HCT116 (cell line): Measurements from ENCODE around the gene GSG1L. TPM values are rescaled to one million over a fixed set of nuclear protein-coding genes. Genes with fewer than 3 reads are reported as not detected.

Source experiments
- ATAC-seq: fragments of 200-7000 bp; cut with Tn5 transposase; 2 replicates; pipeline ENCODE4 v1.9.1; 2020; ENCODE audit warnings: mild to moderate bottlenecking, moderate library complexity
- BruUV-seq: library from RNA; stranded (reverse); fragments of 400-500 nt; replicated peaks from 2 replicates; lab custom pipeline; 2021; lab: Mats Ljungman, UMichigan
- CTCF ChIA-PET: fragments of 300-600 bp; sonication (Branson Sonifier 250); formaldehyde crosslinking; loops from one replicate; lab custom pipeline; 2021; ENCODE audit warnings: antibody characterized with exemption; lab: Charles Lee
- POLR2A ChIA-PET: fragments of 300-600, 350-600 bp; sonication (Branson Sonifier 250); formaldehyde crosslinking; loops from one replicate; lab custom pipeline; 2021; ENCODE audit warnings: antibody characterized with exemption; lab: Charles Lee
- RAD21 ChIA-PET, 2 experiments: fragments of 300-600 bp; sonication (Branson Sonifier 250); formaldehyde crosslinking; loops; one replicate each; lab custom pipeline; 2023; ENCODE audit warnings: low total read pairs in 2 of 2; ENCODE audit not compliant: uncharacterized antibody in 2 of 2, unreplicated experiment in 2 of 2, low non-redundant PET in 1 of 2; lab: Charles Lee
- DNase-seq: peaks from one replicate; pipeline ENCODE4 v3.0.0-alpha.2; 2010; ENCODE audit warnings: low read depth, low spot score
- H2AFZ ChIP-seq: fragments of 200-600 bp; shearing (Covaris generic), sonication (generic); 2 replicates; pipeline ENCODE4 v1.6.1; 2017; ENCODE audit warnings: low read depth, mixed run types, mixed read lengths, antibody characterized with exemption, low read length; ENCODE audit not compliant: poor library complexity, severe bottlenecking
- H3K27ac ChIP-seq: 2 replicates; pipeline ENCODE4 v1.5.1; 2012; ENCODE audit warnings: low read depth, low read length
- H3K27me3 ChIP-seq: fragments of 200-600 bp; sonication (generic); 2 replicates; pipeline ENCODE4 v1.6.1; 2016; ENCODE audit warnings: mixed run types, low read length, mixed read lengths; ENCODE audit not compliant: insufficient read depth
- H3K36me3 ChIP-seq, 2 experiments: fragments of 200-500 bp in 1 of 2; fragments of 200-600 bp in 1 of 2; sonication (Bioruptor generic) in 1 of 2; sonication (generic) in 1 of 2; 2 replicates each; pipeline versions ENCODE4 v1.5.1 to v1.6.1; 2014 to 2016; ENCODE audit warnings: low read length in 2 of 2, inconsistent platforms in 1 of 2, mixed read lengths in 1 of 2, mixed run types in 1 of 2; ENCODE audit not compliant: insufficient read depth in 2 of 2, control insufficient read depth in 1 of 2
- H3K4me1 ChIP-seq, 2 experiments: fragments of 200-600 bp in 1 of 2; sonication (generic) in 1 of 2; 2 replicates each; pipeline versions ENCODE4 v1.5.1 to v1.6.1; 2012 to 2017; ENCODE audit warnings: low read length in 2 of 2, inconsistent platforms in 1 of 2, mild to moderate bottlenecking in 1 of 2, mixed read lengths in 1 of 2, mixed run types in 1 of 2, moderate library complexity in 1 of 2; ENCODE audit not compliant: insufficient read depth in 2 of 2, control insufficient read depth in 1 of 2
- H3K4me2 ChIP-seq: fragments of 200-600 bp; sonication (generic); 2 replicates; pipeline ENCODE4 v1.6.1; 2017; ENCODE audit warnings: mixed run types, low read length, mixed read lengths
- H3K4me3 ChIP-seq, 2 experiments: fragments of 200-600 bp in 1 of 2; sonication (generic) in 1 of 2; replicated peaks in 1 of 2; 2 replicates each; pipeline ENCODE4 v1.5.1; 2011 to 2016; ENCODE audit warnings: low read length in 2 of 2, control low read depth in 1 of 2, low read depth in 1 of 2, mild to moderate bottlenecking in 1 of 2, mixed read lengths in 1 of 2, mixed run types in 1 of 2
- H3K79me2 ChIP-seq: fragments of 200-600 bp; sonication (generic); 2 replicates; pipeline ENCODE4 v1.6.1; 2017; ENCODE audit warnings: mild to moderate bottlenecking, mixed run types, low read length, moderate library complexity, mixed read lengths; ENCODE audit not compliant: insufficient read depth
- H3K9ac ChIP-seq: fragments of 200-600 bp; sonication (generic); 2 replicates; pipeline ENCODE4 v1.6.1; 2016; ENCODE audit warnings: low read length, mixed read lengths
- H3K9me2 ChIP-seq: fragments of 200-600 bp; sonication (generic), shearing (Covaris generic); 2 replicates; pipeline ENCODE4 v1.6.1; 2017; ENCODE audit warnings: mixed run types, mild to moderate bottlenecking, moderate library complexity; ENCODE audit not compliant: insufficient read depth
- H3K9me3 ChIP-seq, 2 experiments: fragments of 200-500 bp in 1 of 2; fragments of 200-600 bp in 1 of 2; sonication (Bioruptor generic) in 1 of 2; sonication (generic) in 1 of 2; 2 replicates each; pipeline ENCODE4 v1.6.1; 2014 to 2017; ENCODE audit warnings: low read length in 2 of 2, mixed read lengths in 2 of 2, inconsistent platforms in 1 of 2, low read depth in 1 of 2, mild to moderate bottlenecking in 1 of 2, mixed run types in 1 of 2, moderate library complexity in 1 of 2; ENCODE audit not compliant: control insufficient read depth in 1 of 2, insufficient read depth in 1 of 2
- H4K20me1 ChIP-seq: fragments of 200-600 bp; sonication (generic), shearing (Covaris generic); 2 replicates; pipeline ENCODE4 v1.6.1; 2017; ENCODE audit warnings: mixed run types, mild to moderate bottlenecking, moderate library complexity; ENCODE audit not compliant: insufficient read depth
- ATF3 ChIP-seq: IDR thresholded peaks from 2 replicates; pipeline ENCODE4 v1.6.1; 2012
- EGR1 ChIP-seq: IDR thresholded peaks from 2 replicates; pipeline ENCODE4 v1.6.1; 2012; ENCODE audit warnings: low read depth
- EZH2 ChIP-seq: fragments of 200-600 bp; sonication (generic); IDR thresholded peaks from 2 replicates; pipeline ENCODE4 v1.6.1; 2017; ENCODE audit warnings: antibody characterized with exemption, mixed run types
- MAX ChIP-seq: IDR thresholded peaks from 2 replicates; pipeline ENCODE4 v1.6.1; 2012
- POLR2A ChIP-seq: IDR thresholded peaks from 2 replicates; pipeline ENCODE4 v1.7.0; 2011; ENCODE audit warnings: borderline replicate concordance; ENCODE audit not compliant: insufficient read depth, insufficient read length; ENCODE audit errors: extremely low read depth
- POLR2AphosphoS5 ChIP-seq: IDR thresholded peaks from 2 replicates; pipeline ENCODE4 v1.6.1; 2011; ENCODE audit warnings: mild to moderate bottlenecking, low read depth, low read length, moderate library complexity
- REST ChIP-seq: IDR thresholded peaks from 2 replicates; pipeline ENCODE4 v1.6.1; 2012; ENCODE audit warnings: low read depth
- SRF ChIP-seq: IDR thresholded peaks from 2 replicates; pipeline ENCODE4 v1.6.1; 2012; ENCODE audit warnings: low read depth
- TCF7L2 ChIP-seq: IDR thresholded peaks from 2 replicates; pipeline ENCODE4 v1.7.0; 2011; ENCODE audit warnings: borderline replicate concordance, inconsistent platforms; ENCODE audit not compliant: insufficient read depth, insufficient read length; ENCODE audit errors: extremely low read depth
- YY1 ChIP-seq: IDR thresholded peaks from 2 replicates; pipeline ENCODE4 v1.6.1; 2011; ENCODE audit warnings: low read length, low read depth, moderate library complexity, mild to moderate bottlenecking; ENCODE audit not compliant: insufficient replicate concordance; ENCODE audit errors: extremely low read depth
- ZFX ChIP-seq: fragments of 450-650 bp; IDR thresholded peaks from 2 replicates; pipeline ENCODE4 v1.6.1; 2017
- intact Hi-C: fragments of 100-400 bp; cut with micrococcal nuclease; formaldehyde crosslinking; loops from 2 replicates; pipeline ENCODE4 v1.10.0; 2022
- total RNA-seq: library from RNA; stranded (reverse); gene quantifications from one replicate; pipeline ENCODE4 v1.2.1, GENCODE V29; 2021; ENCODE audit not compliant: unreplicated experiment

Gene GSG1L
- total RNA-seq, 1 experiment from 2014 or later = not detected

- CTCF ChIA-PET = no interaction called here
- H3K27me3 ChIP-seq = no peaks in the 10 kb centered on the region
These were observed 68.8 kb downstream of the GSG1L start for GRCh38 chr16:27994686-27995085.

GRCh38 chr16:27993587-27993986, 69.9 kb downstream of the GSG1L start:
- Histone ChIP-seq H2AFZ (no peak overlapping the region), H3K4me1 (no peaks in the 10 kb centered on the region), H3K9me2 (no peaks in the 10 kb centered on the region), H3K27me3 (no peaks in the 10 kb centered on the region), H3K9me3 (peaks cover 0 to 4% of the 10 kb centered on the region in 2 experiments; a peak in 2 of 4 replicates)
- TF ChIP-seq ATF3 (no peak), SRF (no peak), POLR2A (no peak), POLR2AphosphoS5 (no peak), YY1 (no peak), REST (no peak), TCF7L2 (no peak), EGR1 (no peak), ZFX (no peak), MAX (no peak), EZH2 (no peak)
- TF ChIP-seq, all 23 proteins: peak for 0
- no peak overlapping the region for H3K9ac ChIP-seq
- ChIA-PET RAD21 (no interaction called here), POLR2A (interaction anchor here (0.6 kb wide), 1 partner anchor 222 kb away, joined by 3 read pairs; no protein-coding TSS in a partner anchor), CTCF (no interaction called here)
- no peak overlapping the region for H3K4me3 ChIP-seq
- H3K36me3 ChIP-seq = no peaks in the 10 kb centered on the region
- no peak overlapping the region for H3K27ac ChIP-seq
- ATAC-seq (no peak), DNase-seq (no peak)
- intact Hi-C loops = no loop called here
- H3K4me2 ChIP-seq = no peak overlapping the region
- H4K20me1 ChIP-seq = no peaks in the 10 kb centered on the region
- BruUV-seq = no TSS peak
- no peaks in the 10 kb centered on the region for H3K79me2 ChIP-seq

More at GRCh38 chr16:27994686-27995085, 68.8 kb downstream of the GSG1L start:
- H3K79me2 ChIP-seq = no peaks in the 10 kb centered on the region
- H3K4me1 ChIP-seq = no peaks in the 10 kb centered on the region
- POLR2A ChIA-PET = no interaction called here
- BruUV-seq = no TSS peak
- no peak for DNase-seq
- intact Hi-C loops = no loop called here
- no peak overlapping the region for H2AFZ ChIP-seq
- no peak overlapping the region for H3K27ac ChIP-seq
- H3K36me3 ChIP-seq = no peaks in the 10 kb centered on the region
- no peak overlapping the region for H3K4me3 ChIP-seq
- no peak overlapping the region for H3K9ac ChIP-seq
- no peak for TF ChIP-seq ATF3
- RAD21 ChIA-PET = no interaction called here
- H4K20me1 ChIP-seq = no peaks in the 10 kb centered on the region
- H3K9me2 ChIP-seq = no peaks in the 10 kb centered on the region
- H3K9me3 ChIP-seq = peaks cover 0 to 4% of the 10 kb centered on the region in 2 experiments; a peak in 2 of 4 replicates
- ATAC-seq = no peak
- no peak overlapping the region for H3K4me2 ChIP-seq
